K562 (cell line): Measurements from ENCODE around the gene CYB5R3. TPM values are rescaled to one million over a fixed set of nuclear protein-coding genes. Genes with fewer than 3 reads are reported as not detected.

Source experiments
- NCOA1 ChIP-seq: fragments of 450-650 bp; IDR thresholded peaks from 2 replicates; pipeline ENCODE4 v1.6.1; 2016; ENCODE audit warnings: low read depth
- ZNF318 ChIP-seq, 2 experiments: fragments of 450-650 bp; IDR thresholded peaks; 2 replicates each; pipeline ENCODE4 v1.6.1; 2016; ENCODE audit warnings: mild to moderate bottlenecking in 2 of 2, borderline replicate concordance in 1 of 2, low read depth in 1 of 2, moderate library complexity in 1 of 2
- ZNF740 ChIP-seq, 3 experiments: fragments of 200-800 bp in 1 of 3; sonication (Bioruptor generic) in 1 of 3; sonication (generic) in 1 of 3; formaldehyde crosslinking in 1 of 3; IDR thresholded peaks; 2 replicates each; pipeline versions ENCODE4 v1.6.1 to v1.8.0; 2016 to 2022; ENCODE audit warnings: mild to moderate bottlenecking in 2 of 3, missing compliant biosample characterization in 2 of 3, missing genetic modification characterization in 2 of 3, missing genetic modification reagents in 1 of 3
- polyA plus RNA-seq, 8 experiments: library from polyadenylated mRNA; depleted of rRNA in 4 of 8; stranded (reverse) in 5 of 8; unstranded in 3 of 8; fragments of >200 nt; fragmentation: Nextera tagmentation in 2 of 8; fragmentation: Illumina TruSeq in 1 of 8; extraction: Ambion mirVana in 2 of 8; extraction: Trizol in 1 of 8; gene quantifications; 2 replicates each; pipeline versions ENCODE4 v1.2.1 to v1.2.3, GENCODE V29; 2011 to 2014; ENCODE audit warnings: inconsistent platforms in 1 of 8, missing spikeins in 1 of 8
- total RNA-seq, 7 experiments: library from RNA; depleted of rRNA in 6 of 7; stranded (reverse); fragments of >200 nt in 6 of 7; fragmentation: Illumina TruSeq in 2 of 7; extraction: Trizol in 2 of 7; gene quantifications; 2 replicates each; pipeline versions ENCODE4 v1.2.1 to v1.2.3, GENCODE V29; 2011 to 2021; ENCODE audit warnings: low replicate concordance in 1 of 7

Gene CYB5R3
- total and polyA plus RNA-seq, 9 of the 15 experiments (the other 6 are each of a cell fraction or from before 2014, with no cell fraction given) = 1.4 to 66.8 (median 23.4) TPM

GRCh38 chr22:42614312-42615091 is 34.7 kb downstream of the CYB5R3 start, which contains the start of gene POLDIP3 (continued):
- TF ChIP-seq ZNF318 (IDR thresholded peaks at IDR 0.05; ENCODE audit: borderline replicate concordance in 1 of 2, low read depth in 1 of 2) = no peak
- no peak for TF ChIP-seq ZNF740 (CRISPR knock-in tag; IDR thresholded peaks at IDR 0.05)
- no peak for TF ChIP-seq ZNF740 (tag; IDR thresholded peaks at IDR 0.05)
- no peak for TF ChIP-seq NCOA1
- TF ChIP-seq, all 486 proteins: peak for 70
